Right lobe of liver (tissue), 4 donors: ENCODE measurements around the gene ENDOU.

Source experiments
- CTCF ChIP-seq, 4 donors: fragments of 200-600 bp in 3 of 4; fragments of 450-650 bp in 1 of 4; IDR thresholded peaks; one replicate each; pipeline versions ENCODE4 v1.5.1 to v1.8.0; 2016 to 2022; ENCODE audit warnings: antibody characterized with exemption in 4 of 4, mild to moderate bottlenecking in 2 of 4
- POLR2A ChIP-seq: fragments of 450-650 bp; IDR thresholded peaks from one replicate; pipeline ENCODE4 v1.6.1; 2017; ENCODE audit warnings: antibody characterized with exemption, mild to moderate bottlenecking
- donor health status: DM: no; HTN: no; CAD: no.
- donor health status: DM: no; HTN: no; CAD: no.
- donor health status: DM: no; HTN: yes; CAD: no.

GRCh38 chr12:47736877-47737676, 11.8 kb upstream of the ENDOU start:
- TF ChIP-seq CTCF (IDR thresholded peaks at IDR 0.05) (no peak), POLR2A (no peak)
